IMR-90 (cell line): ENCODE results near the gene THOC6. TPM values are rescaled to one million over a fixed set of nuclear protein-coding genes. Genes with fewer than 3 reads are reported as not detected.

ENCODE experiments used
- ATAC-seq: fragments of 200-7000 bp; cut with Tn5 transposase; 2 replicates; pipeline ENCODE4 v1.9.1; 2020; ENCODE audit warnings: low read depth, mild to moderate bottlenecking, moderate library complexity
- BruUV-seq: library from RNA; stranded (reverse); fragments of 400-500 nt; replicated peaks from 2 replicates; lab custom pipeline; 2021; lab: Mats Ljungman, UMichigan
- CTCF ChIA-PET: fragments of 300-600 bp; formaldehyde crosslinking; extraction: SDS; loops from one replicate; lab custom pipeline; 2021; ENCODE audit warnings: antibody characterized with exemption; lab: Yijun Ruan, JAX
- POLR2A ChIA-PET: fragments of 300-600 bp; sonication (Branson Sonifier 250); formaldehyde crosslinking; loops from one replicate; lab custom pipeline; 2022; ENCODE audit warnings: antibody characterized with exemption; ENCODE audit not compliant: unreplicated experiment; lab: Charles Lee
- DNase-seq: peaks from one replicate; pipeline ENCODE4 v3.0.0; 2013
- H2AFZ ChIP-seq: replicated peaks from 2 replicates; pipeline ENCODE3; 2013; ENCODE audit warnings: low read length, mild to moderate bottlenecking; ENCODE audit not compliant: poor library complexity
- H2AK5ac ChIP-seq: 2 replicates; pipeline ENCODE4 v1.6.1; 2013; ENCODE audit warnings: low read depth, low read length, inconsistent platforms
- H2AK9ac ChIP-seq: replicated peaks from 2 replicates; pipeline ENCODE3; 2013; ENCODE audit warnings: mild to moderate bottlenecking, low read depth, low read length, moderate library complexity; ENCODE audit not compliant: poor library complexity
- H2BK120ac ChIP-seq: 2 replicates; pipeline ENCODE4 v1.6.1; 2013; ENCODE audit warnings: low read depth, low read length, inconsistent platforms
- H2BK15ac ChIP-seq: 3 replicates; pipeline ENCODE4 v1.6.1; 2013; ENCODE audit warnings: low read depth, low read length, inconsistent platforms
- H2BK20ac ChIP-seq: 2 replicates; pipeline ENCODE4 v1.6.1; 2013; ENCODE audit warnings: low read depth, mild to moderate bottlenecking, inconsistent platforms, low read length, moderate library complexity
- H2BK5ac ChIP-seq: 2 replicates; pipeline ENCODE4 v1.6.1; 2013; ENCODE audit warnings: mild to moderate bottlenecking, low read depth, low read length, inconsistent platforms; ENCODE audit not compliant: poor library complexity, severe bottlenecking
- H3K14ac ChIP-seq: replicated peaks from 2 replicates; pipeline ENCODE4 v1.6.1; 2013; ENCODE audit warnings: low read depth, low read length, inconsistent platforms
- H3K18ac ChIP-seq: 2 replicates; pipeline ENCODE4 v1.6.1; 2013; ENCODE audit warnings: low read depth, low read length, control low read depth
- H3K23ac ChIP-seq: 2 replicates; pipeline ENCODE4 v1.6.1; 2013; ENCODE audit warnings: low read depth, low read length, inconsistent platforms
- H3K27ac ChIP-seq: 2 replicates; pipeline ENCODE4 v1.5.1; 2013; ENCODE audit warnings: mild to moderate bottlenecking, control low read depth, low read length; ENCODE audit not compliant: insufficient read depth
- H3K27me3 ChIP-seq: 2 replicates; pipeline ENCODE4 v1.6.1; 2013; ENCODE audit warnings: low read length; ENCODE audit not compliant: control insufficient read depth, insufficient read depth
- H3K36me3 ChIP-seq: 2 replicates; pipeline ENCODE4 v1.6.1; 2013; ENCODE audit warnings: low read length, mixed read lengths; ENCODE audit not compliant: control insufficient read depth, insufficient read depth
- H3K4ac ChIP-seq: 2 replicates; pipeline ENCODE4 v1.6.1; 2013; ENCODE audit warnings: low read depth, low read length, inconsistent platforms
- H3K4me1 ChIP-seq: 2 replicates; pipeline ENCODE4 v1.6.1; 2013; ENCODE audit warnings: low read length, mixed read lengths; ENCODE audit not compliant: control insufficient read depth, insufficient read depth
- H3K4me2 ChIP-seq: 2 replicates; pipeline ENCODE4 v1.6.1; 2013; ENCODE audit warnings: low read depth, mild to moderate bottlenecking, control low read depth, low read length, moderate library complexity
- H3K4me3 ChIP-seq: 2 replicates; pipeline ENCODE4 v1.5.1; 2013; ENCODE audit warnings: low read depth, mild to moderate bottlenecking, control low read depth, low read length, moderate library complexity; ENCODE audit not compliant: insufficient read depth
- H3K56ac ChIP-seq: 2 replicates; pipeline ENCODE4 v1.6.1; 2013; ENCODE audit warnings: low read length, inconsistent platforms; ENCODE audit not compliant: insufficient read depth; ENCODE audit errors: extremely low read depth
- H3K79me1 ChIP-seq, 2 experiments: 2 replicates each; pipeline ENCODE4 v1.6.1; 2013; ENCODE audit warnings: low read length in 2 of 2, inconsistent platforms in 1 of 2, low read depth in 1 of 2
- H3K9ac ChIP-seq: 2 replicates; pipeline ENCODE4 v1.6.1; 2013; ENCODE audit warnings: low read depth, low read length, control low read depth
- H3K9me1 ChIP-seq: 2 replicates; pipeline ENCODE4 v1.6.1; 2013; ENCODE audit warnings: low read length, inconsistent platforms; ENCODE audit not compliant: insufficient read depth
- H3K9me3 ChIP-seq: 2 replicates; pipeline ENCODE4 v1.6.1; 2013; ENCODE audit warnings: low read length; ENCODE audit not compliant: control insufficient read depth, insufficient read depth
- H4K20me1 ChIP-seq: 2 replicates; pipeline ENCODE4 v1.6.1; 2013; ENCODE audit warnings: low read length, inconsistent platforms; ENCODE audit not compliant: insufficient read depth
- H4K5ac ChIP-seq: 2 replicates; pipeline ENCODE4 v1.6.1; 2013; ENCODE audit warnings: mild to moderate bottlenecking, low read depth, low read length, control low read depth
- H4K8ac ChIP-seq, 2 experiments: 2 replicates each; pipeline ENCODE4 v1.6.1; 2013; ENCODE audit warnings: low read depth in 2 of 2, low read length in 2 of 2, control low read depth in 1 of 2, inconsistent platforms in 1 of 2
- H4K91ac ChIP-seq: 2 replicates; pipeline ENCODE4 v1.6.1; 2013; ENCODE audit warnings: low read depth, low read length, inconsistent platforms; ENCODE audit not compliant: insufficient read depth
- BHLHE40 ChIP-seq: fragments of 150-350 bp; IDR thresholded peaks from 2 replicates; pipeline ENCODE4 v1.6.1; 2016; ENCODE audit warnings: mild to moderate bottlenecking, low read depth, low read length
- CEBPB ChIP-seq: IDR thresholded peaks from 2 replicates; pipeline ENCODE4 v1.6.1; 2012; ENCODE audit warnings: low read depth, low read length, improper control_type of control experiment
- CHD1 ChIP-seq: IDR thresholded peaks from 2 replicates; pipeline ENCODE4 v1.6.1; 2012; ENCODE audit warnings: low read depth, low read length, improper control_type of control experiment
- CTCF ChIP-seq: conservative IDR thresholded peaks from 2 replicates; pipeline ENCODE4 v1.5.1; 2012; ENCODE audit warnings: mild to moderate bottlenecking, low read depth, low read length, improper control_type of control experiment
- ELK1 ChIP-seq: fragments of 150-350 bp; IDR thresholded peaks from 2 replicates; pipeline ENCODE4 v1.6.1; 2016; ENCODE audit warnings: low read depth, mild to moderate bottlenecking, low read length, moderate library complexity, borderline replicate concordance
- FOS ChIP-seq: fragments of 150-350 bp; IDR thresholded peaks from 2 replicates; pipeline ENCODE4 v1.6.1; 2016; ENCODE audit warnings: low read depth, low read length
- MAFK ChIP-seq: IDR thresholded peaks from 2 replicates; pipeline ENCODE4 v1.6.1; 2012; ENCODE audit warnings: low read depth, low read length, improper control_type of control experiment
- MAZ ChIP-seq: IDR thresholded peaks from 2 replicates; pipeline ENCODE4 v1.6.1; 2012; ENCODE audit warnings: low read depth, mild to moderate bottlenecking, low read length, improper control_type of control experiment, moderate library complexity, borderline replicate concordance
- MXI1 ChIP-seq: IDR thresholded peaks from 2 replicates; pipeline ENCODE4 v1.6.1; 2012; ENCODE audit warnings: low read depth, mild to moderate bottlenecking, low read length, moderate library complexity, borderline replicate concordance
- NFE2L2 ChIP-seq: fragments of 150-350 bp; IDR thresholded peaks from 2 replicates; pipeline ENCODE4 v1.6.1; 2016; ENCODE audit warnings: low read depth, mild to moderate bottlenecking, low read length
- POLR2A ChIP-seq: IDR thresholded peaks from 2 replicates; pipeline ENCODE4 v1.6.1; 2012; ENCODE audit warnings: mild to moderate bottlenecking, low read depth, low read length
- RAD21 ChIP-seq: IDR thresholded peaks from 2 replicates; pipeline ENCODE4 v1.6.1; 2012; ENCODE audit warnings: low read length, improper control_type of control experiment
- RCOR1 ChIP-seq: IDR thresholded peaks from 2 replicates; pipeline ENCODE4 v1.6.1; 2012; ENCODE audit warnings: mild to moderate bottlenecking, low read length, improper control_type of control experiment; ENCODE audit not compliant: insufficient replicate concordance
- RFX5 ChIP-seq: IDR thresholded peaks from 2 replicates; pipeline ENCODE4 v1.8.0; 2012; ENCODE audit warnings: low read depth, mild to moderate bottlenecking, low read length, moderate library complexity
- SMC3 ChIP-seq: fragments of 150-350 bp; IDR thresholded peaks from 2 replicates; pipeline ENCODE4 v1.6.1; 2016; ENCODE audit warnings: low read depth, mild to moderate bottlenecking, antibody characterized with exemption, low read length, moderate library complexity
- WGBS, 2 experiments: methylation state at CpG; one replicate each; pipeline versions ENCODE4 v1.1.5 to v1.1.7; 2013; ENCODE audit warnings: missing lambda C conversion rate in 2 of 2; ENCODE audit not compliant: insufficient read length in 1 of 2; ENCODE audit errors: extremely low coverage in 2 of 2; 5-methylcytosine and 5-hydroxymethylcytosine counted together
- dilution Hi-C: fragments of 300-500 bp; cut with HindIII; formaldehyde crosslinking; loops from one replicate; pipeline ENCODE4 v1.14.3; 2018; ENCODE audit warnings: low sequenced_read_pairs; ENCODE audit not compliant: unreplicated experiment
- in situ Hi-C: fragments of 300-500 bp; cut with MboI; formaldehyde crosslinking; loops from 3 replicates; pipeline ENCODE4 v1.14.3; 2019; ENCODE audit warnings: low sequenced_read_pairs, inconsistent platforms, mixed read lengths
- intact Hi-C: fragments of 100-400 bp; cut with micrococcal nuclease; formaldehyde crosslinking; loops from 2 replicates; pipeline ENCODE4 v1.10.0; 2022
- polyA plus RNA-seq, 3 experiments: library from polyadenylated mRNA; depleted of rRNA; stranded (reverse); fragments of >200 nt; gene quantifications; 2 replicates each; pipeline ENCODE4 v1.2.3, GENCODE V29; 2012; ENCODE audit warnings: low replicate concordance in 1 of 3
- total RNA-seq: library from RNA; depleted of rRNA; stranded (reverse); fragments of >200 nt; gene quantifications from 2 replicates; pipeline ENCODE4 v1.2.3, GENCODE V29; 2012

The THOC6 gene
- total and polyA plus RNA-seq, 2 of the 4 experiments (the other 2 are of a cell fraction) = 16.8 to 23.1 TPM

GRCh38 chr16:3063625-3064386 lies 40.0 kb downstream of the THOC6 start:
- Histone ChIP-seq H4K5ac (no peak overlapping the region), H4K8ac (no peak overlapping the region), H3K9ac (no peak overlapping the region), H3K9me1 (peaks cover 24% of the 10 kb centered on the region), H3K14ac (no peak overlapping the region), H2AK5ac (no peak overlapping the region), H3K9me3 (no peaks in the 10 kb centered on the region), H2BK120ac (no peak overlapping the region), H3K18ac (no peak overlapping the region), H3K56ac (no peak overlapping the region), H3K23ac (no peak overlapping the region), H3K4me3 (no peak overlapping the region), H4K20me1 (no peaks in the 10 kb centered on the region), H2AFZ (no peak overlapping the region), H2BK15ac (no peak overlapping the region; the same call in 2 of the 3 replicates), H3K4me1 (peaks cover 17% of the 10 kb centered on the region), H2AK9ac (no peak overlapping the region), H3K4ac (no peak overlapping the region), H2BK20ac (no peak overlapping the region), H2BK5ac (no peak overlapping the region), H3K36me3 (no peaks in the 10 kb centered on the region), H3K27me3 (no peaks in the 10 kb centered on the region; the same call in 1 of the 2 replicates), H3K27ac (no peak overlapping the region), H3K79me1 (peaks cover 6 to 29% of the 10 kb centered on the region in 2 experiments; a peak in 2 of 4 replicates), H3K4me2 (no peak overlapping the region), H4K91ac (no peak overlapping the region)
- in situ Hi-C loops (loop anchor here (5.0 kb wide), 1 partner anchor 38 kb away; no protein-coding TSS in a partner anchor), dilution Hi-C loops (no loop called here), intact Hi-C loops (no loop called here)
- DNase-seq (no peak), ATAC-seq (no peak)
- ChIA-PET CTCF (no interaction called here), POLR2A (interaction anchor here (0.6 to 0.7 kb wide), 2 partner anchors 41 to 95 kb away, joined by 3 read pairs; no protein-coding TSS in a partner anchor)
- no CpG with 5 or more reads among the region's 8 CpGs for WGBS, 2 experiments
- no TSS peak for BruUV-seq
- TF ChIP-seq RAD21 = no peak
- TF ChIP-seq FOS = no peak
- no peak for TF ChIP-seq CTCF
- TF ChIP-seq MXI1 = no peak
- no peak for TF ChIP-seq NFE2L2
- TF ChIP-seq RFX5 = no peak
- no peak for TF ChIP-seq POLR2A
- no peak for TF ChIP-seq CHD1
- no peak for TF ChIP-seq MAZ
- TF ChIP-seq BHLHE40 = no peak
- no peak for TF ChIP-seq MAFK
- TF ChIP-seq RCOR1 = no peak
- TF ChIP-seq SMC3 = no peak
- TF ChIP-seq ELK1 = no peak
- TF ChIP-seq CEBPB = no peak
